Renal cortex interstitium (tissue), 11 donors: ENCODE results near the gene SORCS1. TPM values are rescaled to one million over a fixed set of nuclear protein-coding genes. Genes with fewer than 3 reads are reported as not detected.

Experiments
- DNase-seq, 11 donors: peaks; one replicate each; pipeline ENCODE4 v3.0.0-alpha.2; 2013; ENCODE audit warnings: low read depth in 9 of 11, low spot score in 4 of 11; ENCODE audit errors: extremely low read depth in 1 of 11
- polyA plus RNA-seq, 3 donors: library from polyadenylated mRNA; unstranded; fragments of 120-200 nt; gene quantifications; one replicate each; pipeline ENCODE4 v1.2.1, GENCODE V29; 2013; ENCODE audit not compliant: insufficient read length in 3 of 3

Gene SORCS1
- polyA plus RNA-seq, 3 donors = 10.7 to 18.9 (median 13.7) TPM

DNA sequence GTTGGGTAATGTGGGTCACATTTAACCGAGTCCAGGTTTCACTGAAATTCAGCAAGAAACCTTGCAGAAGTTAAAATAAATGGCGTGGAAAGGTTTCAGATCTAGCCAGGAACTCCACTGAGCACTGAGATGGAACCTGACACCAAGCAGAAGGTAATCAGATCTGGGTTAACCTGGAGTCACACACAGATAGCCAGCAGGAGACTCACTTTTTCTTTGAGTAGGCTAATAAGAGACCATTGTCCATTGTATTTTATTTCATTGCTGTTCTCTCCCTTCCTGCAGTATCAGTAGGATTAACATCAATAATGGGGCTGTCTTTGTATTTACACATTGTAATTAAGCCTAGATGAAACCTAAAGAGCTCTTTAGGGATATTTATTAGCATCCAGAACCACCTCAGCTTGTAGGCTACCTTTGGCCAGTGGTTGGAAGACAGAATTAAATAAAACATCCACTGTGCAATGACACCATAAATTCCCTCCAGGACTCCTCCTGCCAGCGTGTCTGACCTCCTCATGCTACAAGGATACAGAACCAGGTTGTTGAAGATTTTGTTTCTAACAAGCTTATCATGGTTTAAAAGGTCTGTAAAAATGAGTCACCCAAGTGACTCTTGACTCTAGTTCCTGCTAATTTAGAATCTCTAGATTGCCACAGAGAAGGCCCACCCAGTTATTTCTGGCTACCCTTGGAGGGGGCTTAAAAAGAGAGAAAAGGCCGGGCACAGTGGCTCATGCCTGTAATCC is 151.1 kb downstream of the SORCS1 start:
- peak in 1 of 11 donors; percentile 7 for DNase-seq

DNA sequence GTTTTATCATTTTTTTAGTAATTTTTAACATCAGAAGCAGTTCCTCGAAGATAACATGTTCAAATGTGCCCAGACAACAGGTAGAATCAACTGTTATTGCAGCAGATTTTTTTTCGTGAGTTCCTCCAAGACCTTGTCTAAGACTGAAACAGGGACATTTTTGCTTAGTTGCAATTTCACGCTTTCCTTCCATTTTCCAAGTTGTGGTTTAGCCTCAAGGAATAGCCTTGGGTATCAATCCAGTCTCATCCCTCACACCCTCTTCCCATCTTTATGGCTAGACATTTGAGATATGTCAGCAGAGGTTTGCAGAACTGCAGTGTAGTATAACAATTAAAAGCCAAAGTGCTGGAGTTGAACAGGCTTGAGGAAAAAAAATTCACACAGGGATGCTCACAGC is 152.5 kb downstream of the SORCS1 start:
- no peak for DNase-seq

DNA sequence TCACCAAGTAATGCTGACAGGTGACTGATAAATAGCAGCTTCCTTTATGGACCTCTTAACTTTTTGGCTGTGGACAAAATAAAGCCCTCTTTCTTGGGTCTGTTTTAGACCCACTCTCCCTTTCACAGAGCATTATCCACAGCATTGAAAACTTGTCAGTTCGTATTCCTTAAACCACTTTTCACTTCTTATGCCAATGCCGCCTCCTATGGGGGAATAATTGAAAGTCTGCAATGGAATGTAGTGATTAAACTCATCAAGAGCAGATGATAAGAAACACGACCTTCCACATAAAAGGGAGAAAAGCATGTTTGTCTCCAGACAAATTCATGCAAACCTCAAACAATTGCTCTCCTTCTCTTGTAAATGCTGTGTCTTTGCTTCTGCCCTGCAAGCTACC is 153.4 kb downstream of the SORCS1 start:
- no peak for DNase-seq

DNA sequence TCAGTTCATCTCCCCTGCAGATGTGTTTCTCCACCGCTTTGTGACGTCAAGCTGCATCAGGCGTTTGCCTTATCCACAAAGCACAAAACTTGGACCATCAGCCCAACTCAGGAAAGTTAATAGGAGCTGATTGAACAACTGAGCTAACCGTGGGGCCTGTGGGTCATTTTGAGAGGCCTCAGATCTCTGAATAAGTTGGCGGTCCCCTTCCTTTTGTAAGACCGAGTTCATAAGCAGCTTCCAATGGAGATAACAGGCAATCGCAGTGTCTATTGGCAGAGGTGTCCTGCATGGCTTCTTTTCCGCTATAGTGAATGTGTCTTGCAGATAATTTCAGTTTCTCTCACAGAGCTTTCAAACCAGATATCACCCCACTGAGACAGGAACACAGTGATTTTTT is 154.0 kb downstream of the SORCS1 start:
- DNase-seq = no peak

DNA sequence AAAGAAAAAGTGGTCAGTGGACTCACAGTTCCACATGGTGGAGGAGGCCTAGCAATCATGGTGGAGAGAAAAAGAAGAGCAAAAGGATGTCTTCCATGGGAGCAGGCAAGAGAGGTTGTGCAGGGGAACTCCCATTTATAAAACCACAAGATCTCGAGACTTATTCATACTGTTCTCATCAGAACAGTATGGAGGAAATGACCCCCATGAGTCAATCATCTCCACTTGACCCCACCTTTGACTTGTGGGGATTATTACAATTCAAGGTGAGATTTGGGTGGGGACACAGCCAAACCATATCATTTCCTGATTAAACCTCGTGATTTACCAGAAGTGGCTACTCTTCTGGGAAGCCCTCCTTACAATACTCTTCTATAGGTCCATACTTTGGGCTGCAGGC is 160.1 kb downstream of the SORCS1 start:
- DNase-seq = no peak

DNA sequence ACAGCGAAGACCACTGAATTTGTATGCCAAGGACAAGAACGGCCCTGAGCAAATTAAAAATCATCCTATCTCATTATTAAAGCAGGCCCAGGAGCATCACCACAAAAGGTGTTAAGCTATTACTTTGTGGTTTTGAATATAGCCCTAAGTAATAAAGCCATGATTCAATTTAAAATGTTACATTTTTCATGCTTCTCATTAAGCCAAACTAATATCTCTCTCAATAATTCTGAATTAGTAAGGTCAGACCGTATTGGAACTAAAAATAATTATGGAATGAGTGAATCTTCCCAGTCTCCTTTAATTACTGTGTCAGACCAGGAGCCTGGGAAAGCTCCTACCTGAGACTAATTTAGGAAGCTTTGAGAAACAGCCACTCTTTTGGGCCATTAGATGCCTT is 162.4 kb downstream of the SORCS1 start:
- no peak for DNase-seq

DNA sequence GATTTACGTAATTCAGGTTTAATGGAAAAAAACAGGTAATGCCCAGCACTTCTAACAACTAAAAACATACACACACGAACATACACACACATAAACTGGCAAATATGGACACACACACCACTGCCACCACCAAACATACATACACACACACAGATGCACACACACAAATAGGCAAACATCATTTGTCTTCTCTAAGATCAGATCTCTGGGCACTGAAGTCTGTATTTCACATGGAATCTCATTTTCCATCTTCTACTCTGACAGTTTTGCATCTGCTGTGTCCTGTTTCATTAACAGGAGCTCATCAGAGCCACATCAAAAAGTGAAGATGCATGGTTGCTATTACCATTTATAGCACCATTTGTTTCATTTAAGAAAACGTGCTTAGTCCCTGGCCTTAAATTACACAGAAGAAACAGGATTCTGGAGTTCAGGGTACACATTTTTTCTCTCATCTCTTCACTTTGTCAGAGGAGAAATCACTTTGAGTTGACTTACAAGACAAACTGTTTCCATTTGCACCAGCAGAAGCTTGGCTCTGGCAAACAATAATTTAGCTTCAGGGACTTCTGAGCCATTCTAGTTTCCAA is 165.3 kb downstream of the SORCS1 start:
- DNase-seq = no peak

DNA sequence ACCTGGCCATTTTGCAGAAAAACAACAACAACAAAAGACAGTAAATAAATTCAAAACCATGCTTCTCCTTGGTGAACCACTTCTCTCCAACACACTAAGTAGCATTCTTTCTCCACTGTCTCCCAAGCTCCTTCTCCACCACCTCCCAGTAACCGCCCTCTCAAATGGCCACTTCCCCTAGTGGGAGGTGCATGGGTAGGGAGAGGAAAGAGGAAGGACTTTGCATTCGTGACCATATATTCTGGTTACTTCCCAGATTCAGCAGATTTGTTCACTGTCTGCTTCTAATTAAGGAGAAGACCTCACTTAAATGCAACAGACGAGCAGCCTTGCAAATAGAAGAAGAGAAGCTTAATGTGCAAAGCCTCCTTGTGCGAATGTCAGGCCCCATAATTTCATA is 166.8 kb downstream of the SORCS1 start:
- DNase-seq = no peak

DNA sequence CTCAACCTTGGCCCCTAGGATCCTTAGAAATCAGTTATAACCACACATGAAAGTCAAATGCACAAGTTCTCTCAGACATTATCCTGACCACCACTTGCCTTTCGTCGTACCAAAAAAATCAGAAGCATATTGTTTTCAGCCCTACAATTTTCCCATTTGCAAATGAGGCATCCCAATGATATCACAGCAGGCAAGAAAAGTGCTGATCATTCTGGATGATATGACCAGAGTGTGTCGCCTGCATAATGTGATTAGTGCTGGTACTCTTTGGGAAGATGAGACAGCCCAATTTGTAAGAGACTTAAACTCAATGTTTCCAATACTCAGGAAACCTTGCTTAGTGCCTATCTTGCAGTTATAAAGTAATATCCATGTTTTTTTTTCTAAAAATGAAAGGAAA is 168.0 kb downstream of the SORCS1 start:
- DNase-seq = no peak

DNA sequence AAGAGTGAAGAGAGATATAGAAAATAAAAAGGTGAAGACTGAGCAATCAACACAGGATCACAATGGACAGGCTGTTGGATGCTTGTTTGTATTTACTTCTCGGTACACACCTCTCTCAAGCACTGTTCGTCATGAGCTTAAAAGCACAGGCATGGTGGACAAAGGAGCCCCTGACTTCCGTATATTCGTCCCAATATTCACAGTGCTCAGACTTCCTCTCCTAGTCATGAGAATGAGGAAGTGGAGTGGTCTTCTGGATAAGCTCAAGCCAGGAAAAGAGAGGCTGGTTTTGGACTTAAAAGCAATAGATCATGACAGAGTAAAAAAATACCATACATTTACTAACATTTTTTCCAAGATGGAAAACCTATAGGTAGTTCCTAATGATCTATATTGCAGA is 172.5 kb downstream of the SORCS1 start:
- no peak for DNase-seq

DNA sequence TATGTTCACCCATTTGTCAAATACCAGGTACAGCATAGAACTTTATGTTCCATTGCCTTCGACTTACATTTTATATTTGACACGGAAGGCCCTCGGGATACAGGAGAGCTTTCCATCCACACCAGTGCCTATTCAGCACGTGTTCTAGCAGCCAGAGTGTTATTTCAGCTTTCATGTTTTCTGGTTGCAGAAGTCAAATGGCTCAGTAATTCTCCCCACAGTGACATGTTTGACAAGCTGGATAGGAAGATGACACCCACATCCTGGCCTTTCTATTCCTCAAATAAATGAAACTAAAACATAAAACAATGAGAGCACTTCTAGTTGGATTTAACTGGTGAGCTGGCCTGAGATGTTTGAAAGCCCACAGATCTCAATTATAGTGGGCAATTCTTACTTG is 173.4 kb downstream of the SORCS1 start:
- no peak for DNase-seq

DNA sequence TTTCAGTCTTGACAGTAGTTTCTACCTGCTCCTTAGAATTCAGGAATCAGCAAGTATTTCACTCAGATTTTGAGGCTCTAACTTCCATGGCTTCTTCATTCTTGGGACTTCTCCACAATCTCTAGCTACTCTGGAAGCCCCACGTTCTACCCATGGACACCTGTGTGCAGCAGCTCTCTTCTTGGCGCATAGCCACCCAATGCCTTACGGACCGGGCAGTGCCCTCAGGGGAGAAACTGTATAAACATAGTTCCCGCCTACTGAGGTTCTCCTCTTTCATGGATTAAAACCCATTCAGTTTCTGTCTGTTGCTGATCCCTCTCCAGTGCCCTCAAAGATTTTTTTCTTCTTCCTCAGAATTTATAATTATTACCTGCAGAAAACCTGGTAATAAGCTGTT is 177.1 kb downstream of the SORCS1 start:
- no peak for DNase-seq

DNA sequence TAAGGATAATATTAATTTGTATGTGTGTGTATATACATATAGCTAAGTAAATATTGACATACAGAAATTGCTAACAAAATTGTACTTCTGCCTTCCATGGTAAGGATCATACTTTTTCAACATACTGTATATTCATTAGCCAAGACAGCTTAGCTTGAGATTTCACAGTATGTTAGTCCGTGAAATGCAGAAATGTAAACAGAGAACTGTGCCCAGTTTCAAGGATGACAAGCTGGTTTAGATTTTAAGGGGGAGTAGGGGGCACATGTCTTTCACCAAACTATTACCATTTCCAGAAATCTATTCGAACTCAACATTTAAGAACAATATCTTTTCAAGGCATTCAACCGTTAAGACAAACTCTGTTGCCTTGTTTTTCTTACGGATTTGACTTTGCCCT is 182.2 kb downstream of the SORCS1 start:
- no peak for DNase-seq

DNA sequence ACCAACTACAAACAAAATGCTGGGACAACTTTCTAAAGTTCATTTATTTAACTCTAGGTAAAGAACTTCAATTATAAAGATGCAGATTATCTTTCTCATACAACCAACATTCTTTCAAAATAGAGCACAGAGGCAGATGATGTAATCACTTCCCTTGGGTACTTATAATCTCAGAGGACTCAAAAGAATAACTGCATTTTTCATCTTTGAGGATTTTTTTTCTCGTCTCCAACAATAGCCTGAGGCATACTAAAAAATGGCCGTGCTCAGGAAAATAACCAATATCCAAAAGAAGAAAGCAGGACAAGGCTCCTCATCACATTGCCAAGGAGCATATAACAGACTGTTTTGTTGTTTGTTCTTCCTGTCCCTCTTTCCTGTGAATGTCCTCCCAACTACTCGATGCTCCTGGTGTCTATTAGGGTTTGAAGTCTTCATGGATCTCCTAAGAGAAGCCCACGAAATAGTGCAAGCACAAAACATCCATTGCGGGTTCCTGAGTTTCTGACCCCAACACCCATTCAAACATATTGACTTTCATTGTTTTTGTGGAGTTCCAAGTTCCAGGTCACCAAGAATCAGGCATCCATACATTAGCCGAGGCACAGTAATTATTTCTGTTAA is 182.9 kb downstream of the SORCS1 start:
- no peak for DNase-seq

DNA sequence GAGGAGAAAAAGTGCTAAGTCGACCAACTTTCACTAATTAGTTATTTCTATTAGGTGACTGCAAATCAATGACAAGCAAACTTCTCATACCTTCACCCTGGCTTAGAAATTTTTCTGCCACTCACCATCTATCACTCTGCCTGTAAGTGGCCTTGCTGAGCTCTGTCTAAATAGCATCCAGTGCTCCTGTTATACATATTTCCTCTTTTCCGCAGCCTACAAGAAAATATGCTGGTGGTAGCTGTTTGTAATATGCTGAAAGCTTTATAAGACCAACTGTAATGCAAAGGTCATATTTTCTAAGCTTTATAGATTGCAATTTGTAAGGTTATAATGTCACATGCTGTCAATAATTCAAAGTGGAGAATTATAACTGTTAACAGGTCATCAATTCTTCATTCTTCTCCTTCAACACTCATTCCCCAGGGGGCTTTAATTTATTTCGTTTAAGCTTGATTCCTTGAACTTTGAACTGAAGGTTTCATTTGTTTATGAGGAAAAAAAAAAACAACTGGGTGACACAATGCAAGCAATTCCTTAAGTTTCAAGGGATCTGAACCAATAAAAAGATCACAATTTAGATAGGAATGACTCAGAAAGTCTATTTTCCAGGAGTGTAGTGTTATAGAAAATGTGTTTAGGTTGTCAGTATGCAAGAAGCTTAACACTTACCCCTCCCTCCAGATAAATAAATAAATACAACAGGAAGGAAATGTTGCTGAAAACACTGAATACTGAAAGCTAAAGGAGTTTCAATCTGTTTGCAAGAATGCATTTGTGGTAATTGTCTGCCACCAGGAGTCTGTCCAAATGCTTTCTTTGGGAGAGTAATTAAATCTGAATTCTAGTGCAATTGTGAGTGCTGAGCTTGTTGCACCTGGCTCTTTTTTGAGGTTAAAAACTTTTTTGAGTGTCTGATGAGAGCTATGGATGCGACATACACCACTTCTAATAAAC is 183.7 kb downstream of the SORCS1 start:
- no peak for DNase-seq

DNA sequence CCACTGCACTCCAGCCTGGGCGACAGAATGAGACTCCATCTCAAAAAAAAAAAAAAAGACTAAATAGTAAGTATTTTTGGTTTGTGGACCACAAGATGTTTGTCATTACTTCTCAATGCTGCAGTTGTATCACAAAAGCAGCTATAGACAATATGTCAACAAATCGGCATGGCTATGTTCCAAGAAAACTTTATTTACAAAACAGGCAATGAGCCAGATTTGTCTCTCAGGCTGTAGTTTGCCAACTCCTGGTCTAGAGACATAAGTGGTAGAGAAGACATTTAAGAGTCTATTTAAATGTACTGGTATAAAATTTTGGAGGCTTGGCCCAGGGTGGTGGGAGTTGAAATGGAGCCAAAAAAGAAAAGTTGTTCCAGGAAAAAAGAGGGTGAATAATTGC is 185.8 kb downstream of the SORCS1 start:
- no peak for DNase-seq

DNA sequence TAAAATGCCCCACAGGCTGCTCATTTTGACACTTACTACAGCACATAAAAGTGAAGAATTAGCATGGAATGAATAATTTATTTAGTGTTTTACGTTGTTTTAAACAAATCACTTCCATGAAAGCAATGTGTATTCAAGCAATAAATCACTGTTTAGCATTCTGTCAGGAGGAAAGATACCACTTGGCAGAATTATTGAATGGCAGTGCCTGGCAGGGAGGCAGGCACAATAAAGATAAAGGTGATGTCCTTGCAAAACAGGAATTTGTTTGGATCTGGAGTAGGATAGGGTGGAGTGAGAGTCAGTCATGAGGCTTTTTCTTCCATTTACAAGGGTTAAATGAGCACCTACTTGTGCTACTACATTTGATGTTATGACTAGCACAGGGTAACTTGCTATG is 190.8 kb downstream of the SORCS1 start:
- no peak for DNase-seq

DNA sequence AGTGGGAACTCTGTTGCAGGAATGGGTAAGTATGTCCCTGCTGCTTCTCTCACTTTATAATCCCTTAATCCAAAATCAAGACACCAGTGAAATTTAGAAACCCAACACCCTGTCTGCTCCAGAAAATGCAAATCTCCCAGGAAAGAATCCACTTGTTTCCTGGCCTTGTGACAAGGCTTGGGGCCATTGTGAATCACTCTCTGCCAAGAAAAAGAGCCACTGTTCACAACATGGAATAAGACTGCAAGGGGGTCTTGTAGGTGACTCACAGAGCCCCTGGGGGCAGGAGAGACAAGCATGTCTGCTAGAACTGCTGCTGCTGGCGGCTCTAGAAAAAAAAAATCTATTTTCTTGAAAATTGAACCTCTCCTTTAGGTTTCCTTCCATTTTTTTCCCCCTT is 191.2 kb downstream of the SORCS1 start:
- no peak for DNase-seq

DNA sequence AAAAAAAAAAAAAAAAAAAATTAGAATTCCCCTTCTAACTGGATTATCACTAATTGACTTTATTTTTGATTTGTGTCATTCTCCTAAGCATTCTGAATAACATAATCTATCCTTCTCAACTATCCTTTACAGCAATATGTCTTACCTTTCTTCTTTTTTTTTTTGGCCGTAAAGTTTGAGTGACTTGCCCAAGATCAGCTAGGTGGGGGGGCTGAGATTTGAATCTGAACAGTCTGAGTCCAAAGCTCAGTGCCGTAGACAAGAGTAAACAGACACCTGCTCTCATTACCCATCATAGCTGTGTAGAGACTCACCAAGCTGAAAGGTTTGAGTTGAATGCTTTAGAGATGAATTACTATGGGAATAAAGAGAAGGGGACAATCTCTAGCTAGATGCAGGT is 192.1 kb downstream of the SORCS1 start:
- no peak for DNase-seq

DNA sequence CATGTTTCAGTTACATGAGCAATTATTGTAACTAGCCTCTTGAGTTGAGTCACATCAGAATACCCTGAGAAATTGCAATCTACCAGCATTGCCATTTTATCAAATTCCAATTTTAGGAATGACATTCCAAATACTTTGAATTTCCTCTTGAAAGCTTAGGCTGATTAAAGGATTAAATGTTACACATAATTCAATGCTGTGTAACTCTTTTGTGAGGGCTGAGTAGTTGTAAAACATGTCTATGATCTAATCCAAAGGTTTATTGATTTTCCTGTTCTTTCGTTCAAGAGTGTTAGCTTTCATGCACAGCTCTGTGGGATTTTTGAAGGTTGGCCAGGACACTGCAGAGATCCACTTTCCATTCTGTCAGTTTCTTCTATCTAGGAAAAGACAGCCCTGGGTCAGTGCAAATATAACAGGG is 193.1 kb downstream of the SORCS1 start:
- DNase-seq = no peak
